C1 segment of cervical spinal cord (tissue), 14 donors: ENCODE measurements around the gene TTC38.

ENCODE experiments used
- DNase-seq, 14 donors: peaks; one replicate each; lab custom pipeline; 2025; lab: John Stamatoyannopoulos, UW

TTC38 gene

GRCh38 chr22:46276563-46276962, 8.8 kb downstream of the TTC38 start:
- DNase-seq = no peak

GRCh38 chr22:46278656-46279645, 11.1 kb downstream of the TTC38 start:
- DNase-seq = no peak

GRCh38 chr22:46280063-46280817, 12.4 kb downstream of the TTC38 start:
- DNase-seq = no peak

- DNase-seq = peak in 8 of 14 donors; percentile 24 to 68 (median 44)
Observed at GRCh38 chr22:46280999-46281623, 13.3 kb downstream of the TTC38 start.

- DNase-seq = no peak
Observed at GRCh38 chr22:46281866-46282678, 14.3 kb downstream of the TTC38 start.

- DNase-seq = no peak
Observed at GRCh38 chr22:46286006-46286405, 18.2 kb downstream of the TTC38 start.

- DNase-seq = no peak
Observed at GRCh38 chr22:46286941-46287872, 19.4 kb downstream of the TTC38 start.

- DNase-seq = no peak
Observed at GRCh38 chr22:46287873-46288751, 20.3 kb downstream of the TTC38 start.

- no peak for DNase-seq
Observed at GRCh38 chr22:46288846-46289243, 21.0 kb downstream of the TTC38 start.

GRCh38 chr22:46289244-46289891, 21.6 kb downstream of the TTC38 start:
- DNase-seq = no peak

GRCh38 chr22:46290121-46290842, 22.5 kb downstream of the TTC38 start:
- DNase-seq = no peak

GRCh38 chr22:46290843-46291785, 23.3 kb downstream of the TTC38 start:
- no peak for DNase-seq

GRCh38 chr22:46292173-46292572, 24.4 kb downstream of the TTC38 start:
- no peak for DNase-seq

GRCh38 chr22:46292732-46293131, 24.9 kb downstream of the TTC38 start:
- peak in 1 of 14 donors; percentile 23 for DNase-seq

- peak in 7 of 14 donors; percentile 2 to 44 (median 18) for DNase-seq
Observed at GRCh38 chr22:46293577-46294260, 25.9 kb downstream of the TTC38 start.

GRCh38 chr22:46294784-46295183, 27.0 kb downstream of the TTC38 start:
- no peak for DNase-seq
